NOMO-1 (cell line): ENCODE data around the gene CD300LB.
A peak's percentile ranks its signal among the peaks of the same experiment; 100 is the strongest.

Experiments used
- DNase-seq, 2 experiments: peaks; one replicate each; lab custom pipeline; 2025; ENCODE audit not compliant: unreplicated experiment in 2 of 2; lab: John Stamatoyannopoulos, UW

CD300LB gene

DNA sequence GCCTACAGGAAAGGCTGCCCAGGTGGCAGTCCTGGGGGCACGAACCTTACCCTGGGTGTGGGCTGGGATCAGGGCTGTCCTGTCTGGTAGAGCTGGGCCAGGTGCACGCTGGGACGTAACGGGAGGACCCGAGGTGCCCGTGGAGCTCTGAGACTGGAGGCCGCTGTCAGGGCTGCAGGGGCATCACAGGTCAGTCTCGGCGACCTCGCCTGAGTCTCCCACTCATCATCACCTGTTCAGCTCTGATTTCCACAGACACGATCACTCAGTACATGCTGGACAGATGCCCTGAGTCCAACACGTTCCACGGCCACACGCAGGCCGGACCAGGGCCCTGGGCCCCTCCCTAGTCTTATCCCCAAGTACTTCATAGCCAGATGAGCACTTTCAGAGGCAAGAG, 19.3 kb upstream of the CD300LB start:
- DNase-seq, result no peak

DNA sequence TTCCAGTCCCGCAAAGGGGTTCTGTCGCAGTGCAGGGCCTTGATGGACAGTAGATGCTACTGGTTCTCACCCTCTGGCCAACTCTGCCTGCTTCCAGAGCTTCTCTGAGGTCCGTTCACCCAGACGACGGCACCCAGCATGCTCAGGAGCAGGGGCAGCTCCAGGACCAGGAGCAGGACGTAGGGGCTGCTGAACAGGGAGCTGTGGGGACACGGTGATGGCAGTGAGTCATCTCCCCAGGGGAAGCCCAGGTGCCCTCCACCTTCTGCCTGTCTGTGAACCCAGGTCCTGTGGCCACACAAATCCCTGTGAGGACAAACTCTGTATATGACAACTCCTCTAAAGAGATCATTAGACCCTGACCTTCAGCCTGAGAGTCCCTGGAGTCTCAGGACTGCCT, 18.1 kb upstream of the CD300LB start:
- no peak for DNase-seq

DNA sequence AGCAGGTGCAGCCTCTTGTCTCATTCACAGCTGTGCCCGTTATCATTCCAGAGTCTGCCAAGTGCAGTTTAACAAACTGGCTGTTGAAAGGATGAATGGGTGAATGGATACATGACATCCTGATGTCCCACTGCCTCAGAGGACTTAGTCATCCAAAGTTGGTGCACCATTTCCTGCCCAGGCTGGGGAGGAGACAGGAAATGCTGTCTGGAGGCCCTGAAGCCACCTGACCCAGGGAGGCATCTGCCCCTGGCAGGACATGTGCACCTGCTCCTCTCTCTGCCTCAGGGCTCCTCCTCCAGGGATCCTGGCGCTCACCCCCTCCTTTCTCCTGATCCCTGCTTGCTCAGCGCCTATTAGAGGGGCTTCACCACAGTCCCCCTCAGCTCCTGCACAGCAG, 16.5 kb upstream of the CD300LB start:
- peak in 1 of 2 experiments; percentile 11 for DNase-seq

GRCh38 chr17:74547264-74547663, 16.0 kb upstream of the CD300LB start:
- no peak for DNase-seq

GRCh38 chr17:74546586-74546985, 15.3 kb upstream of the CD300LB start:
- DNase-seq, result no peak

DNA sequence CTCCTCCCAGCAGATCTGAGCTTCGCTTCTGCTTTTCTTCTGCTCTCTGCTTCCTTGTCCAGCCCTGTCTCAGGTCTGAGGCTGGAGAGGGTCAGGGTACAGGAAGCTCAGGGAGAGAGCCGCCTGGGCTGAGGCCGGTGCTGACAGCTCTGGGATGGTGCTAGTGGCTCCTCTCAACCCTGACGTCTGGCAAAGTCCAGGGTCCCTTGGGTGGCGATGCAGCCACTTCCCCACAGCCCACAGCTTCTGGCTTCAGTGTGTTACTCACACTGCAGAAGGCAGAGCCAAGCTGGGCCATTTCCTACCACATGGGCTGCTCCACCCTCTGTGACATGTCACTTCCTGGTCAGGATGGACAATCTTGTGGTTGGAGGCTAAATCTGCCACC, 14.6 kb upstream of the CD300LB start, which contains the start of gene CD300C:
Gene CD300C, minus strand, starts transcription at position 273 of the 388 bp plus-strand sequence. CDS start 333 bp downstream, outside the sequence.
- peak; percentile 81 to 89 for DNase-seq

GRCh38 chr17:74544991-74545842, 13.9 kb upstream of the CD300LB start:
- peak in 1 of 2 experiments; percentile 10 for DNase-seq

GRCh38 chr17:74543891-74544760, 12.9 kb upstream of the CD300LB start:
- no peak for DNase-seq

DNA sequence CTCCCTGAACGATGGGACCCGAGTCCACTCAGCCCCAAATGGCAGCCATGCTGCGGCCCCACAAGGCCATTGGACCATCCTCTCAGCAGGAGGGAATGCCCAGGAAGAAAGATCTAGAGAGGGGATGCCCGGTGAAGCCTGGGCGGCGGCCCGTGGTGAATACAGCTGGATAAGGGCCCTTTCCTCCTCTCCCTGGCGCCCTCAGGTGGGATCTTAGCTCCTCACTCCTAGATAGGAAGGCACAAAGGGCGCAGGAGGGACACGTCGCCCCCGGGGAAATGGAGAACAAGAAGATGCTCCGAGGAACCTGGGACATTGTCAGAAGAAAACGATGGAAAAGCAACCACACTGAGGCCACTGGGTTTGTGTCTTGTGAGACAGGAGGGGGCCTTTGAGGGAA, 12.1 kb upstream of the CD300LB start:
- no peak for DNase-seq

DNA sequence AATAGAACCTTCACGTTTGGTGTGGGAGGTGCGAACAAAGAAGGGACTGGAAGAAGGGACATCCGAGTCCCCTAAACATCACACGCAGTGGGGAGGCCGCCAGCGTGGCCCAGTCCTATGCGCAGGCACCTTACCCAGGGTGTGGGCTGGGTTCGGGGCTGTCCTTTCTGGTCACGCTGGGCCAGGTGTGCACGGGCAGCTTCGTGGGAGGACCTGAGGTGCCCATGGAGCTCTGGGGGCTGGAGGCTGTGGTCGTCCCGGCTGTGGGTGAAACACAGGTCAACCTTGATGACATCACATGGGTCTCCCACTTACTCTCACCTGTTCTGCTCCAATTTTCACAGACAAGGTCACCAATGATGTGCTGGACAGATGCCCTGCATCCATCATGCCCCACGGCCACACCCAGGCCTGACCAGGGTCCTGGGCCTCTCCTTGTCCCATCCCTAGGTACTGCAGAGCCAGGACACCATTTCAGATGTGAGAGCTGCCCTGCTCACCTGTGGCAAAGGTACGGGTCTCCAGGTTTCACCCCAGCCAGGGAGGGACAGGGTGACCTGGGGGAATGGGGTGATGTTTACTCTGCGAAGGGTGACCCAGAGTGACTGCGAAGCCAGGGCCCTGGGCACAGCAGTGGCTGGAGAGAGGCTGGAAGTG, 11.6 kb upstream of the CD300LB start:
- no peak for DNase-seq

DNA sequence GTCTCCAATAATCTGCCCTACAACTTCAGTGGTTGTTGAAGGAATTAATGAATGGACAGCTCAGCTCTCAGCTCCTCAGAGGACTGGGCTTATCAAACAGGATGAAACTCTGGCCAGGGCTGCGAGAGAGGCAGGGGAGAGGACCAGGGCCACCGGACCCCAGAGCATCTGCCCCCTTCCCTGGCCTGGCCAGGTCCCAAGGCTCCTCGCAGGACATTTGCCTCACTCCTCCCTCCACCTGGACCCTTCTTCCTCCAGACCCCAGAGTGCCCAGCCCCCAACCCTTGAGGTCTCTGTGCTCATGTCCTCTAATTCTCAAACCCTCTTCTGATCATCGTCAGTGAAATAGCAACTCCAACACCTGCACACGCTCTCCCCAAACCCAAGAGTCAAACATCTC, 10.9 kb upstream of the CD300LB start:
- no peak for DNase-seq

DNA sequence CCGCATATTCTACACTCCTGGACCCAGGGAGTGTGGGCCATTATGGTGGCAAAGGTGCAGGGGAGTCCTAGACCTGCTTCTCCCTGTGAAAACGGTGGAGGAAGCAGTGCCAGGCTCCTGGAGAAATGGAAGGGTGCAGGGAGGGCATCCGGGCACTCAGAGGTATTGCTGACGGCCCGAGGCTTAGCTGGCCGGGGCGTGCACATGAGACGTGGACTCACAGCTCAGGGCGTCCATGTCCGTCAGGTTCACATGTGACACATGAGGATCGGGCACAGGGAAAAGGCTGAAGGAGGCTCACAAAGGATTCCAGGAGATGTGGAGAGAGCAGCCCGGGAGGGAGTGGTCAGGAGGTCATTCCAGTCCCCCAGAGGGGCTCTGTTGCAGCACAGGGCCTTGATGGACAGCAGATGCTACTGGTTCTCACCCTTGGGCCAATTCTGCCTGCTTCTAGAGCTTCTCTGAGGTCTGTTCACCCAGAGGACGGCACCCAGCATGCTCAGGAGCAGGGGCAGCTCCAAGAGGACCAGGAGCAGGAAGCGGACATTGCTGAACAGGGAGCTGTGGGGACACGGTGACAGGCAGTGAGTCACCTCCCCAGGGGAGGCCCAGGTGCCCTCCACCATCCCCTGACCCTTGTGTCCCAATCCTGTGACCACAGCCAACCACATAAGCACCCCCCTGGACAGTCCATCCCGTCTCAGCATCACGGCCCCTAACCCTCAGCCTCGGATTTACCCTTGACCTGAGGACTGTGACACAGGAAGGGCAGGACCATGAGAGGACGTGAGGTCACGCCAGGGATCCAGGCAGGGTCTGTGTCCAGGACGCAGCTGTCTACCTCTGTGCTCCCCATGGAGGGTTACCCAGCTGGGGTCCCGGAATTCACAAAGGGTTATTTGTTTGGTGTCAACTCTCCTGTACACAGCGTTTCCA, 10.2 kb upstream of the CD300LB start:
- no peak for DNase-seq

DNA sequence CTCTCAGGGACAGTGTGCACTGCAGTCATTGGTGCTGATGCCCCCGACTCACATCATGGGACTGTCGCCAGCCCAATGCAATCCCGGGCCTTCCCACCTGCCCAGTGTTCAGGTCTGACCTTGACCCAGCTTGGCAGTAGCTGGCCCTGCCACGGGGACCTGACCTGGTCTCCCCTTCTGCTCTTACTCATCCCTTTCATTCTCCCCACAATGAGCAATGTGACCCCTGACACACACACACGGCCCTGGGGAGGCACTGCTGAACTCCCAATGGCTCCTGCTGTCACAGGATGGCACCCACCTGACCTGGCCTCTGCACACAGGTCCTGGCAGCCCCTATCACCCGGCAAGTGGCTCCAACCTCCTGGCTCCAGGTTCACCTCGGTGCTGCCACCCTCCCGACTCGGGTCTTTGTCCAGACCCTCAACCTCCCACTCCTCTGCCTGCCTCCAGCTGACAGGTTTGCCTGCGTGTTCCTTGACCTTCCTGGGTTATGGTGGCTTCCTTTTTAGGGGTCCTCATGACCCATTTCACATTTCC, 8.1 kb upstream of the CD300LB start:
- DNase-seq, result no peak

GRCh38 chr17:74536890-74537289, 5.6 kb upstream of the CD300LB start:
- no peak for DNase-seq

DNA sequence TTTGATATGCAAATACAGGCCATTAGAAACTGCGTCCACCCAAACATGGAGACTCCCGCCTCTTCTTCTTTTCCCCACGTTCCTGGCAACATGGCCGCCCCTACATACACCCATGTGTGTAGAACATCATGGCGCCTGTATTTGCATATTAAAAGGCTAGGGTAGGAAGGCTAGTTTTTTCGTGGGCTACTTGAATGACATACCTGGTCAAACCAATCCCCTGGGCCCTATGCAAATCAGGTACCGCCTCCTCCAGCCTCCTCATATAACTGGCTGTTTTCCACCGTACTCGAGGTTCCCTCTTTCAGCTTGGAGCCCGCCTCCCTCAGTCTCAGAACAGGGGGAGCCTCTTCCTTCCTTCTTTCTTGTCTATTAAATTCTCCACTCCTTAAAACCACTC, 840 bp upstream of the CD300LB start:
- DNase-seq, result peak; percentile 94 to 99

GRCh38 chr17:74530831-74531150, 484 bp downstream of the CD300LB start:
- no peak for DNase-seq

- DNase-seq, result no peak
Observed at GRCh38 chr17:74529243-74529642, 2.0 kb downstream of the CD300LB start.

DNA sequence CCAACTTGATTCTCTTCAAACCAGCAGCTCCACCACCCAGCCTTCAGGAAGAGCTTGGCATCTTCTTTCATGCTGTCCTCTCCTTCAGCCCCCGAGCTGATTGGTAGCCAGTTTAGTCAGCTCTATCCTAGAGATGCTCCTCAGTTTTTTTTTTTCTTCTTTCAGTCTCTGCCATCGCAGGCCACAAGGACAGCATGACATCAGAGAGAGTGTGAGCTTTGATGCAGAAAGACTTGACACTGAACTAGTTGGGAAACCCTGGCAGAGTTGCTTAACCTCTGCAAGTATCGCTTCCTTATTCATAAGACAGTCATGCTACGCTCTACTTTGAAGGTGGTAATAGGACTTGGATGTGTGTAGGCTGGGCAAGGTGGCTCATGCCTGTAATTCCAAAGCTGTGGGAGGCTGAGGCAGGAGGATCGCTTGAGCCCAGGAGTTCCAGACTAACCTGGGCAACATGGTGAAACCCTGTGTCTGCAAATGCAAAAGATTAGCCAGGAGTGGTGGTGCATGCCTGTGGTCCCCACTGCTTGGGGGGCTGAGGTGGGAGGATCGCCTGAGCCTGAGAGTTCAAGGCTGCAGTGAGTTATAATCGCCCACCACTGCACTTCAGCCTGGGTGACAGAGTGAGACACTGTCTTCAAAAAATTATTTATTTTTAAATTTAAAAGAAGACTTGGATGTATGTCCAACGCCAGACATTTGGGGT, 2.6 kb downstream of the CD300LB start:
- DNase-seq, result peak; percentile 96 to 99

- no peak for DNase-seq
Observed at GRCh38 chr17:74527756-74528155, 3.5 kb downstream of the CD300LB start.
